GM13977 (cell line): Measurements from ENCODE around the gene SLC15A5.

Experiments
- DNase-seq: peaks from one replicate; pipeline ENCODE4 v3.0.0; 2012; ENCODE audit warnings: low spot score
- in situ Hi-C: fragments of 300-500 bp; cut with MboI; formaldehyde crosslinking; loops from one replicate; pipeline ENCODE4 v1.12.0; 2022; ENCODE audit warnings: low sequenced_read_pairs, low pct_unique_long_range_greater_than_20kb, mixed read lengths, inconsistent platforms; ENCODE audit not compliant: unreplicated experiment
- TF ChIP-seq, protein P1 (sequence below): IDR thresholded peaks from 2 replicates; pipeline ENCODE4 v1.5.1; 2012; ENCODE audit warnings: mild to moderate bottlenecking, control low read depth; ENCODE audit not compliant: insufficient read depth; ENCODE audit errors: extremely low read depth, missing control alignments

Gene SLC15A5

GRCh38 chr12:16307856-16308475 lies 30.5 kb upstream of the SLC15A5 start:
- in situ Hi-C loops: no loop called here
- TF ChIP-seq, protein P1, sequence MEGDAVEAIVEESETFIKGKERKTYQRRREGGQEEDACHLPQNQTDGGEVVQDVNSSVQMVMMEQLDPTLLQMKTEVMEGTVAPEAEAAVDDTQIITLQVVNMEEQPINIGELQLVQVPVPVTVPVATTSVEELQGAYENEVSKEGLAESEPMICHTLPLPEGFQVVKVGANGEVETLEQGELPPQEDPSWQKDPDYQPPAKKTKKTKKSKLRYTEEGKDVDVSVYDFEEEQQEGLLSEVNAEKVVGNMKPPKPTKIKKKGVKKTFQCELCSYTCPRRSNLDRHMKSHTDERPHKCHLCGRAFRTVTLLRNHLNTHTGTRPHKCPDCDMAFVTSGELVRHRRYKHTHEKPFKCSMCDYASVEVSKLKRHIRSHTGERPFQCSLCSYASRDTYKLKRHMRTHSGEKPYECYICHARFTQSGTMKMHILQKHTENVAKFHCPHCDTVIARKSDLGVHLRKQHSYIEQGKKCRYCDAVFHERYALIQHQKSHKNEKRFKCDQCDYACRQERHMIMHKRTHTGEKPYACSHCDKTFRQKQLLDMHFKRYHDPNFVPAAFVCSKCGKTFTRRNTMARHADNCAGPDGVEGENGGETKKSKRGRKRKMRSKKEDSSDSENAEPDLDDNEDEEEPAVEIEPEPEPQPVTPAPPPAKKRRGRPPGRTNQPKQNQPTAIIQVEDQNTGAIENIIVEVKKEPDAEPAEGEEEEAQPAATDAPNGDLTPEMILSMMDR: no peak
- no peak for DNase-seq

- in situ Hi-C loops: no loop called here
- TF ChIP-seq, protein P1: no peak
- no peak for DNase-seq
Observed at GRCh38 chr12:16303939-16304338, 26.5 kb upstream of the SLC15A5 start.

GRCh38 chr12:16300736-16301135 lies 23.3 kb upstream of the SLC15A5 start:
- TF ChIP-seq, protein P1: no peak
- DNase-seq: no peak
- in situ Hi-C loops: no loop called here

- TF ChIP-seq, protein P1: no peak
- DNase-seq: no peak
- in situ Hi-C loops: no loop called here
Observed at GRCh38 chr12:16300122-16300521, 22.6 kb upstream of the SLC15A5 start.

DNA sequence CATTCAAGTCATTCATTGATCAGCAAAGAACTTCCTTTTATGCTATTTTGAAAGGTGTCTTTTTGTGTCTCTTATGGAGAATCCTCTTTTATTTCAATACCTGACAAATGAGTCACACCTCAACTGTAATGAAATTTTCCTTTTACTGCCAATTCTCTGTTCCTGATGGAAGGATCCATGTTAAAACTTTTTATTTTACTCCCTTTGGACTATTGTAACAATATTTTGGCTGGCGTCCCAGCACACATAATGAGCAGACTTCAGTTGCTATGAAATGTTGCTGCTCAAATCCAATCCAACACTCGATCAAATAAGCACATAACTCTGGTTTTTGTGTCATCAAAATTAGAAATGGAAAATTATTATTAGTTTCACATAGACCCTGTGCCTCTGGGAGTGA lies 21.9 kb upstream of the SLC15A5 start:
- in situ Hi-C loops: no loop called here
- TF ChIP-seq, protein P1: no peak
- DNase-seq: no peak

GRCh38 chr12:16297521-16297920 lies 20.0 kb upstream of the SLC15A5 start:
- TF ChIP-seq, protein P1: no peak
- in situ Hi-C loops: no loop called here
- no peak for DNase-seq
